K562 (cell line): ENCODE measurements around the gene ZFP62.

Experiments used
- SETDB1 ChIP-seq: IDR thresholded peaks from one replicate; pipeline ENCODE4 v1.6.1; 2012; ENCODE audit warnings: low read length, control low read depth, inconsistent platforms
- ZKSCAN1 ChIP-seq: fragments of 150-350 bp; IDR thresholded peaks from 2 replicates; pipeline ENCODE4 v1.6.1; 2016; ENCODE audit warnings: low read depth, low read length
- TF ChIP-seq, protein P1 (sequence below), 2 experiments: IDR thresholded peaks in 1 of 2; conservative IDR thresholded peaks in 1 of 2; 2 replicates each; pipeline ENCODE4 v1.6.1; 2016; ENCODE audit warnings: low read depth in 2 of 2, mild to moderate bottlenecking in 1 of 2, missing compliant biosample characterization in 1 of 2, missing genetic modification characterization in 1 of 2, moderate library complexity in 1 of 2

DNA sequence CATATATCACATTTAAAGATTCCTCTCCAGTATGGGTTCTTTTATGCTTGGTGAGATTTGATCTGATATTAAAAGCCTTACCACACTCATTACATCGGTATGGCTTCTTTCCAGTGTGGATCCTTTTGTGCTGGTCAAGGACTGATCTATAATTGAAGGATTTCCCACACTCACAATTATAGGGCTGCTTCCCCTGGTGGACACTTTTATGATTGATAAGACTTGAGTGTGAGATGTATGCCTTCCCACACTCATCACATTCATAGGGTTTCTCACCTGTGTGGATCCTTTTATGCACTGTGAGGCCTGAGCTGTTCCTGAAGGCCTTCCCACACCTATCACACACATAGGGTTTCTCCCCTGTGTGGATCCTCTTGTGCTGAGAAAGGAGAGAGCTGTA is 12.2 kb downstream of the ZFP62 start:
- TF ChIP-seq, protein P1, sequence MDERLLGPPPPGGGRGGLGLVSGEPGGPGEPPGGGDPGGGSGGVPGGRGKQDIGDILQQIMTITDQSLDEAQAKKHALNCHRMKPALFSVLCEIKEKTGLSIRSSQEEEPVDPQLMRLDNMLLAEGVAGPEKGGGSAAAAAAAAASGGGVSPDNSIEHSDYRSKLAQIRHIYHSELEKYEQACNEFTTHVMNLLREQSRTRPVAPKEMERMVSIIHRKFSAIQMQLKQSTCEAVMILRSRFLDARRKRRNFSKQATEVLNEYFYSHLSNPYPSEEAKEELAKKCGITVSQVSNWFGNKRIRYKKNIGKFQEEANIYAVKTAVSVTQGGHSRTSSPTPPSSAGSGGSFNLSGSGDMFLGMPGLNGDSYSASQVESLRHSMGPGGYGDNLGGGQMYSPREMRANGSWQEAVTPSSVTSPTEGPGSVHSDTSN (CRISPR knock-in tag; IDR thresholded peaks at IDR 0.05; ENCODE audit: low read depth): no peak
- TF ChIP-seq, protein P1 (tag; conservative IDR thresholded peaks at IDR 0.05; ENCODE audit: low read depth): no peak
- TF ChIP-seq ZKSCAN1: no peak
- TF ChIP-seq SETDB1: no peak
